Ectodermal cell (in vitro differentiated cells): ENCODE results near the gene LUZP2.

Source experiments
- H3K27ac ChIP-seq: 2 replicates; pipeline ENCODE4 v1.7.0; 2013; ENCODE audit warnings: mild to moderate bottlenecking, low read depth, low read length; ENCODE audit not compliant: insufficient read depth, poor library complexity, severe bottlenecking
- H3K27me3 ChIP-seq: 2 replicates; pipeline ENCODE4 v1.7.0; 2013; ENCODE audit warnings: mild to moderate bottlenecking, low read length; ENCODE audit not compliant: insufficient read depth, control insufficient read depth, poor library complexity, severe bottlenecking
- H3K36me3 ChIP-seq: one replicate; pipeline ENCODE4 v1.7.0; 2013; ENCODE audit warnings: low read length; ENCODE audit not compliant: control insufficient read depth, insufficient read depth
- H3K4me1 ChIP-seq: one replicate; pipeline ENCODE4 v1.7.0; 2013; ENCODE audit warnings: low read length; ENCODE audit not compliant: control insufficient read depth, insufficient read depth
- H3K4me3 ChIP-seq: 2 replicates; pipeline ENCODE4 v1.7.0; 2013; ENCODE audit warnings: low read depth, low read length, control low read depth; ENCODE audit not compliant: insufficient read depth
- H3K9me3 ChIP-seq: 2 replicates; pipeline ENCODE4 v1.7.0; 2013; ENCODE audit warnings: mild to moderate bottlenecking, low read length, moderate library complexity; ENCODE audit not compliant: control insufficient read depth
- WGBS, 2 experiments: methylation state at CpG; one replicate each; pipeline ENCODE4 v1.1.7; 2013; ENCODE audit warnings: missing lambda C conversion rate in 2 of 2; 5-methylcytosine and 5-hydroxymethylcytosine counted together

The LUZP2 gene

GRCh38 chr11:24559315-24559714 lies 62.5 kb downstream of the LUZP2 start:
- H3K9me3 ChIP-seq = no peaks in the 10 kb centered on the region
- no peak overlapping the region for H3K4me3 ChIP-seq
- no peaks in the 10 kb centered on the region for H3K27me3 ChIP-seq
- H3K27ac ChIP-seq = no peak overlapping the region
- H3K4me1 ChIP-seq = no peaks in the 10 kb centered on the region
- no peaks in the 10 kb centered on the region for H3K36me3 ChIP-seq

GRCh38 chr11:24560324-24560723 lies 63.5 kb downstream of the LUZP2 start:
- H3K4me1 ChIP-seq = no peaks in the 10 kb centered on the region
- WGBS, 2 experiments = 86 to 93% methylated on average over 1 to 4 of the region's 4 CpGs
- no peak overlapping the region for H3K27ac ChIP-seq
- no peaks in the 10 kb centered on the region for H3K9me3 ChIP-seq
- H3K4me3 ChIP-seq = no peak overlapping the region
- H3K27me3 ChIP-seq = no peaks in the 10 kb centered on the region
- no peaks in the 10 kb centered on the region for H3K36me3 ChIP-seq

- Histone ChIP-seq H3K36me3 (no peaks in the 10 kb centered on the region), H3K4me3 (no peak overlapping the region), H3K27me3 (no peaks in the 10 kb centered on the region), H3K9me3 (no peaks in the 10 kb centered on the region), H3K27ac (no peak overlapping the region), H3K4me1 (no peaks in the 10 kb centered on the region)
These were observed 70.5 kb downstream of the LUZP2 start for GRCh38 chr11:24567380-24567779.

- Histone ChIP-seq H3K27ac (no peak overlapping the region), H3K27me3 (no peaks in the 10 kb centered on the region), H3K36me3 (no peaks in the 10 kb centered on the region), H3K4me1 (no peaks in the 10 kb centered on the region), H3K9me3 (no peaks in the 10 kb centered on the region), H3K4me3 (no peak overlapping the region)
- WGBS, 2 experiments = 94 to 98% methylated on average over 1 of the region's 1 CpG
These were observed 75.5 kb downstream of the LUZP2 start for GRCh38 chr11:24572376-24572775.

- Histone ChIP-seq H3K27ac (no peak overlapping the region), H3K4me3 (no peak overlapping the region), H3K27me3 (no peaks in the 10 kb centered on the region), H3K9me3 (no peaks in the 10 kb centered on the region), H3K36me3 (no peaks in the 10 kb centered on the region), H3K4me1 (no peaks in the 10 kb centered on the region)
- WGBS, 2 experiments = 89 to 100% methylated on average over 1 of the region's 1 CpG
These were observed 77.6 kb downstream of the LUZP2 start for GRCh38 chr11:24574461-24574860.

GRCh38 chr11:24575392-24575791 lies 78.5 kb downstream of the LUZP2 start:
- H3K27me3 ChIP-seq = no peaks in the 10 kb centered on the region
- no peaks in the 10 kb centered on the region for H3K4me1 ChIP-seq
- no peaks in the 10 kb centered on the region for H3K36me3 ChIP-seq
- no peak overlapping the region for H3K4me3 ChIP-seq
- WGBS, 2 experiments = 94 to 96% methylated on average over 2 of the region's 2 CpGs
- no peaks in the 10 kb centered on the region for H3K9me3 ChIP-seq
- no peak overlapping the region for H3K27ac ChIP-seq

GRCh38 chr11:24585192-24585591 lies 88.3 kb downstream of the LUZP2 start:
- H3K27ac ChIP-seq = no peak overlapping the region
- WGBS, 2 experiments = 78 to 89% methylated on average over 1 of the region's 1 CpG
- H3K27me3 ChIP-seq = no peaks in the 10 kb centered on the region
- H3K4me1 ChIP-seq = no peaks in the 10 kb centered on the region
- no peak overlapping the region for H3K4me3 ChIP-seq
- no peaks in the 10 kb centered on the region for H3K36me3 ChIP-seq
- no peaks in the 10 kb centered on the region for H3K9me3 ChIP-seq

- H3K36me3 ChIP-seq = no peaks in the 10 kb centered on the region
- H3K4me1 ChIP-seq = no peaks in the 10 kb centered on the region
- no peaks in the 10 kb centered on the region for H3K9me3 ChIP-seq
- H3K4me3 ChIP-seq = no peak overlapping the region
- no peaks in the 10 kb centered on the region for H3K27me3 ChIP-seq
- H3K27ac ChIP-seq = no peak overlapping the region
These were observed 90.8 kb downstream of the LUZP2 start for GRCh38 chr11:24587635-24588034.

- 90 to 98% methylated on average over 3 of the region's 3 CpGs for WGBS, 2 experiments
- H3K27ac ChIP-seq = no peak overlapping the region
These were observed 91.2 kb downstream of the LUZP2 start for GRCh38 chr11:24588081-24588480.

GRCh38 chr11:24589064-24589463 lies 92.2 kb downstream of the LUZP2 start:
- no peaks in the 10 kb centered on the region for H3K27me3 ChIP-seq
- no peaks in the 10 kb centered on the region for H3K9me3 ChIP-seq
- no peaks in the 10 kb centered on the region for H3K4me1 ChIP-seq
- 77 to 80% methylated on average over 1 of the region's 1 CpG for WGBS, 2 experiments
- H3K4me3 ChIP-seq = no peak overlapping the region
- no peaks in the 10 kb centered on the region for H3K36me3 ChIP-seq
- no peak overlapping the region for H3K27ac ChIP-seq

More at GRCh38 chr11:24588081-24588480, 91.2 kb downstream of the LUZP2 start:
- no peaks in the 10 kb centered on the region for H3K36me3 ChIP-seq
- H3K4me3 ChIP-seq = no peak overlapping the region
- no peaks in the 10 kb centered on the region for H3K4me1 ChIP-seq
- no peaks in the 10 kb centered on the region for H3K9me3 ChIP-seq
- no peaks in the 10 kb centered on the region for H3K27me3 ChIP-seq

- Histone ChIP-seq H3K4me3 (no peak overlapping the region), H3K27me3 (no peaks in the 10 kb centered on the region), H3K9me3 (no peaks in the 10 kb centered on the region), H3K4me1 (no peaks in the 10 kb centered on the region), H3K27ac (no peak overlapping the region), H3K36me3 (no peaks in the 10 kb centered on the region)
- WGBS, 2 experiments = 64 to 100% methylated on average over 1 of the region's 2 CpGs
These were observed 94.4 kb downstream of the LUZP2 start for GRCh38 chr11:24591283-24591682.
